ENCODE data around the gene TBCK.
"Not testable (repeated sequence)": the region's sequence is repeated elsewhere in the genome, so short reads cannot be mapped to it uniquely, and the experiment has no call there.

Gene TBCK

GRCh38 chr4:106284227-106284626 lies 31.8 kb downstream of the TBCK start:
- no peak for DNase-seq

- no peak for DNase-seq
Observed at GRCh38 chr4:106277140-106277675, 38.8 kb downstream of the TBCK start.

GRCh38 chr4:106273831-106274230 lies 42.2 kb downstream of the TBCK start:
- DNase-seq = no peak

GRCh38 chr4:106270736-106271135 lies 45.3 kb downstream of the TBCK start:
- no peak for DNase-seq

GRCh38 chr4:106269711-106270110 lies 46.3 kb downstream of the TBCK start:
- DNase-seq = no peak

GRCh38 chr4:106268786-106269185 lies 47.2 kb downstream of the TBCK start:
- DNase-seq = no peak

GRCh38 chr4:106266201-106266600 lies 49.8 kb downstream of the TBCK start:
- DNase-seq = no peak

- DNase-seq = no peak
Observed at GRCh38 chr4:106264331-106264728, 51.7 kb downstream of the TBCK start.

- no peak for DNase-seq
Observed at GRCh38 chr4:106263594-106264330, 52.2 kb downstream of the TBCK start.

GRCh38 chr4:106261980-106262379 lies 54.0 kb downstream of the TBCK start:
- DNase-seq = no peak

GRCh38 chr4:106258145-106259045 lies 57.6 kb downstream of the TBCK start:
- no peak for DNase-seq

- no peak for DNase-seq
Observed at GRCh38 chr4:106256190-106256589, 59.8 kb downstream of the TBCK start.

GRCh38 chr4:106255195-106255594 lies 60.8 kb downstream of the TBCK start:
- DNase-seq = no peak

GRCh38 chr4:106253364-106254129 lies 62.5 kb downstream of the TBCK start:
- no peak for DNase-seq

- no peak for DNase-seq
Observed at GRCh38 chr4:106247600-106247999, 68.4 kb downstream of the TBCK start.

GRCh38 chr4:106246441-106246840 lies 69.6 kb downstream of the TBCK start:
- no peak for DNase-seq

GRCh38 chr4:106245176-106245575 lies 70.8 kb downstream of the TBCK start:
- DNase-seq = no peak

- DNase-seq = no peak
Observed at GRCh38 chr4:106240699-106241098, 75.3 kb downstream of the TBCK start.

GRCh38 chr4:106238820-106239420 lies 77.1 kb downstream of the TBCK start:
- DNase-seq = no peak

- no peak for DNase-seq
Observed at GRCh38 chr4:106231931-106232330, 84.1 kb downstream of the TBCK start.

- DNase-seq = no peak
Observed at GRCh38 chr4:106222548-106222947, 93.5 kb downstream of the TBCK start.

- not testable (repeated sequence) for DNase-seq
Observed at GRCh38 chr4:106213291-106213690, 102.7 kb downstream of the TBCK start.

GRCh38 chr4:106210021-106210420 lies 106.0 kb downstream of the TBCK start:
- no peak for DNase-seq

Measured in GOT3 (cell line).